ENCODE data around the gene KREMEN2.

The KREMEN2 gene

DNA sequence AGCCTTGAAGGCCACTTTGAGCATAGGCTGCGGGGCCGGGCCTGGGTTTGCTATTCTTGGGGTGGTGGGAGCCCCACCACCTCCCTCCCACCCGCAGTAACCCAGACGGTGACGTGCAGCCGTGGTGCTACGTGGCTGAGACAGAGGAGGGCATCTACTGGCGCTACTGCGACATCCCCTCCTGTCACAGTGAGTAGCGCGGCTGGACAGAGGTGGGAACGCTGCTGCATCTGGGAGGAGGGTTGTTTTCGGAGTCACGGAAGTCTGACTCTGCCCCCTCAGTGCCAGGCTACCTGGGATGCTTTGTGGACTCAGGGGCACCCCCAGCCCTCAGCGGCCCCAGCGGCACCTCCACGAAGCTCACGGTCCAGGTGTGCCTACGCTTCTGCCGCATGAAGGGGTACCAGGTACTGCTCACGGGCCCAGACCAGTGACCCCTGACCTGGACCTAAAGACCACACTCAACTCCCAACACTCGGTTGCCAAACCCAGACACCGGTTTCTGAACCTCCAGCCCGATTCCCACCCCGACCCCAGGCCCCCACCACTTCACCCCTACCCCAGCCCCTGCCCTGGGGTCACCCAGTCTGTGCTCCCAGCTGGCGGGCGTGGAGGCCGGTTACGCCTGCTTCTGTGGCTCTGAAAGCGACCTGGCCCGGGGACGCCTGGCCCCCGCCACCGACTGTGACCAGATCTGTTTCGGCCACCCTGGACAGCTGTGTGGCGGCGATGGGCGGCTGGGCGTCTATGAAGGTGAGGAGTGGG, 2.1 kb downstream of the KREMEN2 start:
- no peak for DNase-seq (ENCODE audit: low read depth in 2 of 2)

DNA sequence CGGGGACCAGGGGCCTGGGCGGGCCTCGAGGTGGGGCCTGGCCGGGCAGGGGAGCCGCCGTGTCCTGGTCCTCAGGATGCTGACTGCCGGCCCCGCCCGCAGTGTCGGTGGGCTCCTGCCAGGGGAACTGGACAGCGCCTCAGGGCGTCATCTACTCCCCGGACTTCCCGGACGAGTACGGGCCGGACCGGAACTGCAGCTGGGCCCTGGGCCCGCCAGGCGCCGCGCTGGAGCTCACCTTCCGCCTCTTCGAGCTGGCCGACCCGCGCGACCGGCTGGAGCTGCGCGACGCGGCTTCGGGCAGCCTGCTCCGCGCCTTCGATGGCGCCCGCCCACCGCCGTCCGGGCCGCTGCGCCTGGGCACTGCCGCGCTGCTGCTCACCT, 2.7 kb downstream of the KREMEN2 start:
- no peak for DNase-seq (ENCODE audit: low read depth in 2 of 2)

DNA sequence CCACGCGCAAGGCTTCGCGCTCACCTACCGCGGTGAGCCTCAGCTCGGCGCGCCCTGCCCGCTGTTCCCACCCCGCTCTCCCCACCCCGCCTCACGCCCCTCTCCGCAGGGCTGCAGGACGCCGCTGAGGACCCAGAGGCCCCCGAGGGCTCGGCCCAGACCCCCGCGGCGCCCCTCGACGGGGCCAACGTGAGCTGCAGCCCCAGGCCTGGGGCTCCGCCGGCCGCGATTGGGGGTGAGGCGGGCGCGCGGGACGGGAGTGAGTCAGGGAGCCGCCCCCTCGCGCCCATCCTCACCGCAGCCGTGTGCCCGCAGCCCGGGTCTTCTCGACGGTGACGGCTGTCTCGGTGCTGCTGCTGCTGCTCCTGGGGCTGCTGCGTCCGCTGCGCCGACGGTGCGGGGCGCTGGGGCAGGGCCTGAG, 3.1 kb downstream of the KREMEN2 start:
- DNase-seq (ENCODE audit: low read depth in 2 of 2), result no peak

DNA sequence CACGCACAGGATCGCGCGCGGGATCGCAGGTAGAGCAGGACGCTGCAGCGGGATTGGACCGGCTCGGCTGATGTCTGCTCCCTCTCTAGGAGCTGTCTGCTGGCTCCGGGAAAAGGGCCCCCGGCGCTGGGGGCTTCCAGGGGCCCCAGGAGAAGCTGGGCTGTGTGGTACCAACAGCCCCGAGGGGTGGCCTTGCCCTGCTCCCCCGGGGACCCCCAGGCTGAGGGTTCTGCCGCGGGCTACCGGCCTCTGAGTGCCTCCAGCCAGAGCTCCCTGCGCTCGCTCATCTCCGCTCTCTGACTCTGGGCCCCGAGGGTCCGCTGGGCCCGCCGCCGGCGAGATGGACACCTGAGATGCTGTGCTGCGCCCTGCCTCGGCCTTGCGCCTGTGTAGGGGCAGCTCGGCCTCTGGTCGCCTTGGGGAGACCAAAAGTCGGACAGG, 3.7 kb downstream of the KREMEN2 start:
- no peak for DNase-seq (ENCODE audit: low read depth in 2 of 2)

DNA sequence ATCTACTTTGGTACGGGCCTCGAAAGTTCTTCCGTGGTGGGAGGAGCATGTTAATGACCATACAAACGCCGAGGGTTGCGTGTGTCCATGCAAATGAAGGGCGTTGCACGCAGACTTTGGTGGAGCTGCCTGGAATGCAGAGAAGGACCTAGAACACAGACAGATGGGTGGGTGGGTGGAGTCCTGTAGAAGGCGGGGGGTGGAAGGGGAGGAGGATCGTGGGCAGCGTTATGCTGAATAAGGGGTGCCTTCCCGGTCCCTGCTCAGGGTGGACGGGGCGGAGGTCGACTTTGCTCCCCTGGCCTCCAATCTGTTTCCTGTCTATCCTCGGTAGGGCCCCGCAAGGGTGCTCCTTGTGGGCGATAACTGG, 4.3 kb downstream of the KREMEN2 start:
- no peak for DNase-seq (ENCODE audit: low read depth in 2 of 2)

DNA sequence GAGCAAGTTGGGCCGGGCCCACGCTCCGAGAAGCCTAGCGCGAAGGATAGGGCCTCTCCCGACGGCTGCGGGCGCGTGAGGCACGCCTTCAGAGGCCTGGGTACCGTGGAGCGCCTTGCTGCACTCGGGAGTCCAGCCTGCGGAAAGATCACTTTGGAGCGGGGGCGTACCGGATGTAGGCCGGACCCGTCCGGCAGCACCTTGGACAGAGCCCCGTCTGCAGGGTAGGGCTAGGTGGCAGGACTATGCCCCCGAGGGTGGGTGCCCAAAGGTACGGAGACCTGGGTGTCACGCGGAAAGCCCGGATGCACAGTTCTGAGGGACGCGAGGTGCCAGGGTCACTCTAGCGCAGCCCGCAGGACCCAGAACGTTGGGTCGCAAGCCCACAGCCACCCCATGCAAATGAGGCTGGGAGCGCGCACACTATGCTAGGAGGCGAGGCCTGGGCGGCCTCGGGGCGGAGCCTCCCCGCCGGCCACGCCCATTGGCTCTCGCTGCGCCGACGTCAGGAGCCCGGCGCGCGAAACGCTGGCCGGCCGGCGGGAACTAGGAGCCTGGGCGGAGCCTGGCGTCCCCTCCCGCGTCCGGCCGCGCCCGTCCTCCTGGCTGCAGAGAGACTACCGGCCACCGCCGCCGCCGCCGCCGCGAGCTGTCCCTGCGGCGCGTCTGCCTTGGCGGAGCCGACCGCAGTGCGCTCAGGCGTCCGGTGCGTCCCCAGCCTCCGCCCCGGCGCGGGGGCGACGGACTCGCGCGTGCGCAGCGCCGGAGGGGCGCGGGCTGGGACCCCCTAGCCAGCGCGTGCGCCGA, 4.9 kb downstream of the KREMEN2 start, which contains the start of gene PAQR4:
PAQR4 (plus strand) TSS at position 611 of the 807 bp plus-strand sequence. CDS start 327 bp downstream, outside the sequence.
- DNase-seq (ENCODE audit: low read depth in 2 of 2), result peak; percentile 72 to 77

DNA sequence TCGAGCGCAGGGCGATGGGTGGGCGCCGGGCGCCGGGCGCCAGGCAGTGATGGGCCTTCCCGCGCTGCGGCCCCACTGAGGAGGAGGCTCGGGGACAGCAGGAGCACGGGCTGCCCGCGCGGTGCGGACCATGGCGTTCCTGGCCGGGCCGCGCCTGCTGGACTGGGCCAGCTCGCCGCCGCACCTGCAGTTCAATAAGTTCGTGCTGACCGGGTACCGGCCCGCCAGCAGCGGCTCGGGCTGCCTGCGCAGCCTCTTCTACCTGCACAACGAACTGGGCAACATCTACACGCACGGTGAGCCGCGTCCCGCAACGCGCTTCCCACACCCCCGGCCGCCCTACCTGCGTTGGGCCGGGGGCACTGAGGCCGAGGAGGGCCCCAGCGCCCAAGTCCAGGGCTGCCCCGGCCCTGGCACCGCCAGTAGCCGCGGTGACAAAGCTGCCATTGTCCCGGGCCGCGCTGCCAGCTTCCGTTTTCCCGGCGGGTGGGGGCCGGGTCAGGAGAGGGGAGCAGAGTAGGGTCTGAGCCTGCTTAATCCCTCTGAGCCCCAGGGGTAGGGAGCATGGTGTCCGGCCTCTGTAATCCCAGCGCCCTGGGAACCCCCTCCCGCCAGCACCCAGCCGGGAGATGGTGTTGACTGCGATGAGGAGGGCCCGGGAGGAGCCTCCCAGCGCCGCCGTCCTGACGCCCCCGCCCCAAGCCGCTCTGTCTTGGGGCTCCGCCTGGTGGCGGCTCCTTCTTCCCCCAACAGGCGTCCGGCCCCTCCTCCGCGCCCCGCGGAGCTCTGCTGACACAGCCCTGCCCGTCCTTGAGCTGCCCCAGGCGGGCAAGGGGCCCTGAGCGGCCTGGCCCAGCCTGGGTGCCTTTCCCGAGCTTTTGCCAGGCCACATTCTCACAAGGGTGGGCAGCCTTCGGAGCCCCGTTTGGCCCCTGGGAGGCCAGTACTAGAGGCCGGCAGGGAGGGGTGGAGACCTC, 5.8 kb downstream of the KREMEN2 start:
- peak; percentile 84 to 86 for DNase-seq (ENCODE audit: low read depth in 2 of 2)

DNA sequence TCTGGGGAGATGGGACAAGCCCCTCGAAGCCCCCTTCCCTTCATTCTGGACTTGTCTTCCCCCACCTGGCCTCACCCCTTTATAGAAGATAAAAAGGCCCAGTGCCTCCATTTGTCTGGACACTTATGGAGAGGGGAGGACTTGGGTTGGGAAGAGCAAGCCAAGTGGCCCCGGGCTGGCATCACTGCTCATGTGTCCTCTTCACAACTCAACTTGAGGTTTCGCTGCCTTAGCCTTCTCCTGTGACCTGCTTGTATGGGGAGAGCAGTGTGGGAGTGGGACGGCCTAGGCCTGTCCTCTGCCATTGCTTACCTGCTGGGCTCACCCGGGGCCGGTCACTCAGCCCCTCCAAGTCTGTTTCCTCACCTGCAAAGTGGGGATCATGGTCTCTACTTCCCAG, 6.5 kb downstream of the KREMEN2 start:
- DNase-seq (ENCODE audit: low read depth in 2 of 2), result no peak

DNA sequence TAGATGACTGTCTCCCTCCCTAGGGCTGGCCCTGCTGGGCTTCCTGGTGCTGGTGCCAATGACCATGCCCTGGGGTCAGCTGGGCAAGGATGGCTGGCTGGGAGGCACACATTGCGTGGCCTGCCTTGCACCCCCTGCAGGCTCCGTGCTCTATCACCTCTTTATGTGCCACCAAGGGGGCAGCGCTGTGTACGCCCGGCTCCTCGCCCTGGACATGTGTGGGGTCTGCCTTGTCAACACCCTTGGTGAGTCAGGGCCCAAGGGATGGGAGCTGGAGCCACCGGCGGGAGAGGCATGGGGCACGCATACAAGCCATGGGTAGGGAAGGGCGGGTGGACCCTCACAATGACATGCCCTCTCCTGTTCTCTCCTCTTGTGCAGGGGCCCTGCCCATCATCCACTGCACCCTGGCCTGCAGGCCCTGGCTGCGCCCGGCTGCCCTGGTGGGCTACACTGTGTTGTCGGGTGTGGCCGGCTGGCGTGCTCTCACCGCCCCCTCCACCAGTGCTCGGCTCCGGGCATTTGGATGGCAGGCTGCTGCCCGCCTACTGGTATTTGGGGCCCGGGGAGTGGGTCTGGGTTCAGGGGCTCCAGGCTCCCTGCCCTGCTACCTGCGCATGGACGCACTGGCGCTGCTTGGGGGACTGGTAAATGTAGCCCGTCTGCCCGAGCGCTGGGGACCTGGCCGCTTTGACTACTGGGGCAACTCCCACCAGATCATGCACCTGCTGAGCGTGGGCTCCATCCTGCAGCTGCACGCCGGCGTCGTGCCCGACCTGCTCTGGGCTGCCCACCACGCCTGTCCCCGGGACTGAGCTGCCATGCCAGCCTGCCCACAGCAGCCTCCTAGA, 7.3 kb downstream of the KREMEN2 start:
- no peak for DNase-seq (ENCODE audit: low read depth in 2 of 2)

DNA sequence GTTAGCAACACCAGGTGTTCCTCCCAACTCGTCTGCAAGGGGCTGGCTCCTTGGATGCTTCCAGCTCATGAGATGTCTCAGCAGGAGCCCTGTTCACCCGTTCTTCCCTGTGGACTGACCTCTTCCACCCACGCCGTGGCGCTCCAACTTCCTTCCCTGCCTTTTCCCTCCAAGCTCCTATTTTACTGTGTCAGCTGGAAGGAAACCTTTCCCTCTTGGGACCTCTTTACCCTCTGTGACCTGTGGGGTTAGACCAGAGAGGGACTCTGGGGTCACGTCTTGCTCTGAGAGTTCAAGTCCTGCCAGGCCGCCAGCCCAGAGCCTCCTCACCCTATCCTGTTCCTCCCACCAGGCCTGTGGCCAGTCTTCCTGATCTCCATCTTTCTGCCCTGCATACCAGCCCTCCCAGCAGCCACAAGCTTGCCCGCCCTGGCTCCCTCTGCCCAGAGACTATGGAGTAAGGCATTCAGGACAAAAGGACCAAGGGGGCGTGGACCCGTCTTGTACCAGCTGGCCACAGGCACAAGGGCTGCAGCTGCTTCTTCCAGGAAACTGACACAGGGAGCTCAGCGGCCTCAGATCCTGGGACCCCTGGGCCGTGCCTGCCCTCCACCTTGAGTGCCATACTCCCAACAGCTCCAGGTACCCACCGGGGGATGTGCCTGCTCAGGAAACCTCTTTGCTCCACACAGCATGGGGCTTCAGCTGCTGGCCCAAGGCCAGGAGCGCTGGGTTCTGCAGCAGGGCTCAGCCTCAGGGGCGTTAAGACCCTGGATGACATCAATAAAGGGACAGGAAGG, 8.1 kb downstream of the KREMEN2 start:
- DNase-seq (ENCODE audit: low read depth in 2 of 2), result no peak

DNA sequence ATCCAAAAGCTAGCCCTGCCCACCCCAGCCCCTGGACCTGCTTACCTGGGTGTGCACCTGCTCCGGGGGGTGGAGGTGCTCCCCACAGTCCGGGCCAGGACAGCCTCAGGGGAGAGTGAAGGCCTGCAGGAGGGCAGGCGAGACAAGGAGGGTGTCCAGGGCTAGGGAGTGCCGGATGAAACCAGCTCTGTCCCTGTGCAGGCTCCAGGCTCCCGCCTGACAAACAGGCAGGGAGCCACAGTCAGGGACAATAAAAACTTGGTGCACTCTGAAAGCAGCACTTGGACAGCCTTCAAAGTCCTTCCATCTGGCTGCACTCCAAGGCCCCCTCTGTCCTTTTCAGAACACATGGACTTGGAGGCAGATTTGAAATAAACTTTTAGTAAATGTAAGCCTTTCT, 9.0 kb downstream of the KREMEN2 start:
- no peak for DNase-seq (ENCODE audit: low read depth in 2 of 2)

DNA sequence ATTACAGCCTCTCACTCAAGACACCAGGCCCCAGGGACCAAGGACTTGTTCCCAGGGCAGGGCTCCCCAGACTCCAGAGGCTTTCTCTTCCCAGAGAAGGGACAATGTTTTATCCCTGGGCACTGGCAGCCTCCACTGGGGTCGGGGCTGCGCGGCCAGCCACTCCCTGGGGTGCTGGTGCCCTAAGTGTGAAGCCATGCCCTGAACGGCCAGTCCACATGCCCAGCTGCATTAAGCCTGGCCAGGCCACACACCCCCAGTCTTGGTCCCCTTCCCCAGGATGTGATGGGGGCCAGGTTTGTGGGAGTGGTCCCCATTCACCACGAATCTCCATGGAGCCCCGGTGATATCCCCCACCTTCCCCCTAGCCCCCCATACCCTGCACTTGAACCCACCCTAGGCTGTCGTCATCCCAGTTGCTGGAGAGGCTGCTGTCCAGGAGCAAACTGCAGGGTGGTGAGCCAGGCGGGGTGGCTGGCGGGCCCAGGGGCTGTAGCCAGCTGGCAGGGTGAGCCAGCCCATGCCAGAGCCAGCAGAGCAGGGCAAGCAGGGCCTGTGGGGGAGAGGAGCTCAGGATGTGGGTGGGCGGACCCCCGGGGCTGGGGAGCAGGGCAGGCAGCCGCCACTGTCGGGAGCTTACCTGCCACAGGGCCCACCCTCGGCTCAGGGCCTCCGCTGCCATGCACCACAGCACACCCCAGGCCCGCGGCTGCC, 9.7 kb downstream of the KREMEN2 start:
- DNase-seq (ENCODE audit: low read depth in 2 of 2), result no peak

DNA sequence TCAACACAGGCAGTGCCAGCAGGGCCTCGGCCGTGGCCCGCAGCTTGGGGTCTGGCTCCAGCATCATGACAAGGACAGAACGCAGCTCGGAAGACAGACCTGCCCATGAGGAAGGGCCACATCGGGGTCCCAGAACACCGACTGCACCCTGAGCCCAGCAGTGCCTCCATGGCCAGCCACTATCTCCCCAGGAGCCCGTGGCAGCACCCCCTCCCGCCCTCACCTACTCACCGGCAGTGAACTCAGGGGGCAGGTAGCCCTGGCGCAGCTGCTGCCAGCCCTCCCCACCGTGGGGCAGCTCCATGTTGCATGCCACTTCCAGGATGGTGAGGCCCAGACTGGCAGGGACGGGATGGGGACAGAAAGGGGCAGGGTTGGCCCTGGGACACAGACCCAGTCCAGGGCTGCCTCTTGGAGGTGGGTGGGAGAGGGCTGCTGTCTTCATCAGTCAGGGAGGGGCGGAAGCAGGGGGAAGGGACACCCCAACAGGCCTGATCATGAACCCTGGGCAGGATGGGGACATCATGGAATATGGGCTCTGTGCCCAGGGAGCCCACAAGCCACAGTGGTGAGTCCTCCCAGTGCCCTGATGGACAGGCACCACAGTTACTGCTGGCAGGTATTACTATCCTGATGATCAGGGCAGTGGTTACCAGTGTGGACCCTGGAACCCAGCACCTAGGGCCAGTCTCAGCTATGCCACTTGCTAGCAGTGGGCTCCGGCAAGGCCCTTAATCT, 10.4 kb downstream of the KREMEN2 start:
- no peak for DNase-seq (ENCODE audit: low read depth in 2 of 2)

DNA sequence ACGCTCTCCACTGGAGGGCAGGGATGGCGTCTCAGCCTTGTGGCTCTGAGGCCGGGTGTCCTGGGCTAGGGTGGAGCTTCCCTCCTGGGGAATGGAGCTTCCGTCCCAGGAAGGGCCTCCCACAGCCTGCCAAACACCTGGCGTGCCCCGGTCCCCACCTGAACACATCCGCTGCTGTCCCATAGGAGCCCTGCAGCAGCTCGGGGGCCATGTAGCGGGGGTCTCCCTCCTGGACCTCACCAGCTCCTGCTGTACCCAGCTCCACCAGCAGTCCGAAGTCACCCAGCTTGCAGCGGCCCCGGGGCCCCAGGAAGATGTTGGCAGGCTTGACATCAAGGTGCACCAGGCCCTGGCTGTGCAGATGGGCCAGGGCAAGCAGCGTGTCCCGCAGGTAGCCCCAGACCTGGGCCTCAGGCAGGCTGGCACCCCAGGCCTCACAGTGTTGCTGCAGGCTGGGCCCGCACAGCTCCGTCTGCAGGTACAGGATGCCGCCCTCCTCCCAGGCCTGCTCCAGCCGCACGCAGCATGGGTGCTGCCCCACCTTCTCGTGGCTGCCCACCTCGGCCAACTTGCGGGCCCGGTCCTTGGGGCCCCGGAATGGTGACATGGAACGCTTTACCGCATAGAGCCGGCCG, 11.2 kb downstream of the KREMEN2 start:
- DNase-seq (ENCODE audit: low read depth in 2 of 2), result no peak

DNA sequence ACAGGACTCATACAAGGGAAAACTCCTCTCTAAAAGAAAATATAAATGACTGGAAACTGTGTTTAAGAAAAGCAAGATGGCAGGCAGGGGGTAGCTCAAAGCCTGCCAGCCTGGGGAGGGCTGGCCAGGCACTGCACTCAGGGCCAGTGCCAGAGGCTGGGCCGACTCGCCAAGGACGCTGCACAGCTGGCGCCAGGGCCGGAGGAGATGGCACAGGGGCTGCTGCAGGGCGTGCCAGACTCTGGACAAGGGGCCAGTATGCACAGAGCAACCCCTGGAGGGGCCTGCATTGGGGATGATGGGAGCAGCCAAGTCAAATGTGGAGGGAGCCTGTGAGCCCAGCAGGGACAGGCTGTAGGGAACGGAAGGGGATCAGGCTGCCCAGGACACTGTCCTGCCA, 12.1 kb downstream of the KREMEN2 start:
- DNase-seq (ENCODE audit: low read depth in 2 of 2), result no peak

DNA sequence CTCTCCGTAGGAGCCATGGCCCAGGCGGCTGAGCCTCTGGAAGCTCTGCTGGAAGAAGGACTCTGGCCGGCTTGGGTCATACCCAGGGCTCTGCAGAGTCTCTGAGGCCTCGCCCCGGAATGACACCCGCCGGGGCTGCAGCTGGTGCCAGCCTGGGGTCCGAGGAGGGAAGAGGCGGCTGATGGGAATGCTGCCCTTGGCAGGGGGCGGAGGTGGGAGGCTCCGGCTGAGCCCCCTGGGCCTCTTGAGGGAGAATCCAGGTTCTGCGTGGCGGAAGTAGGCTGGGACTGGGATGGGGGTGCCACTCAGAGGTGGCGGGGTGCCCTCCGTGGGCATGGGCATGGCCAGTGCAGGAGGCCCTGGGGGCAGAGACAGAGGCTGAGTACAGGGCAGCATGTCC, 12.6 kb downstream of the KREMEN2 start:
- no peak for DNase-seq (ENCODE audit: low read depth in 2 of 2)

DNA sequence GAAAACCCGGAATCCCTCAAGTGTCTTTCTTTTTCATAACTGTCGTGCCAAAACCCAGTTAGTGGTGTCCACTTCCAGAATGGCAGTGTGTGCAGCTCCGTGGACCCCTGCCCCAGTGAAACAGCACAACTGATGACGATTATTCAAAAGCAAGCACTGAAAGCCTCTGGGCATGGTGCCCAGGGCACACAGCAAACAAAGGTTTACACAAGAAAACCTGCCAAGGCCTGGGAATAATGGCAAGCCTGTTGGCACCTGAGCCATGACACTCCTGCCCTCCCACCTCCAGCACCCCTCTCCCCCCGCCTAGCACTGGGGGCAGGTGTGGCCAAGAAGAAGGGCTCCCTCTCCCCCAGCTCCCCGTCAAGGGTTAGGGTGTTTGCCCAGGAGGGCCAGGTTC, 13.4 kb downstream of the KREMEN2 start:
- DNase-seq (ENCODE audit: low read depth in 2 of 2), result no peak

DNA sequence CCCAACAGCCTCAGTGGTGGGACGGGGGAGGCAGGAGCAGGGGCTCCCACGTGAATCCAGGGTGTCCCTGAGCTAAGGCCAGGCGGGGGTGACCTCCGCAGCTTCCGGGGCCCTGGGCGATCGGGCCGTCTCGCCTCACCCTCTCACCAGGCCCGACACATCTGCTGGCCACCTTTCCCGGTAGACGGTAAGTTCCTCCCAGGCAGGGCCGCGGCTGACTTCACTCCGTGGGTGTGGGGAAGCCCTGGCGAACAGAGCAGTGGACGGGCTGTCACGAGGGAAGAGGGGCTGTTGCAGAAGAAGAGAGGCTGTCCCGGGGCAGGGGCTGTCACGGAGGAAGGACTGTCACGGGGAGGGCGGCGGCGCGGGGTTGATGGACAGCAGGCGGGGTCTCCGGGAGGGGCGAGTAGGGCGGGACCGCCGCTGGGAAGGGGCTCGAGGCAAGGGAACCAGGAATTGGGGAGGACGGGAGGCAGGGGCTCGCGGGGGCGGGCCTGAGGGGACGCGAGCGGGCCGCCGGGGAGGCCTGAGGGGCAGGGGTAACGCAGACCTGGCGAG, 15.7 kb downstream of the KREMEN2 start:
- DNase-seq (ENCODE audit: low read depth in 2 of 2), result no peak
